GM08714 (cell line): ENCODE results near the gene HIVEP3.

ENCODE experiments used
- H3K4me3 ChIP-seq: fragments of 200-500 bp; sonication (Bioruptor generic); 2 replicates; pipeline ENCODE4 v1.5.1; 2014; ENCODE audit warnings: mild to moderate bottlenecking, low read length, inconsistent platforms
- ZNF274 ChIP-seq: IDR thresholded peaks from 2 replicates; pipeline ENCODE4 v1.6.1; 2012; ENCODE audit warnings: mild to moderate bottlenecking, low read depth, low read length

The HIVEP3 gene

GRCh38 chr1:41620365-41621169, 298.2 kb downstream of the HIVEP3 start:
- H3K4me3 ChIP-seq = no peak overlapping the region
- TF ChIP-seq ZNF274 = no peak

- no peak overlapping the region for H3K4me3 ChIP-seq
These were observed 299.0 kb downstream of the HIVEP3 start for GRCh38 chr1:41619511-41620364.

GRCh38 chr1:41618871-41619270, 299.9 kb downstream of the HIVEP3 start:
- no peak for TF ChIP-seq ZNF274
- H3K4me3 ChIP-seq = no peak overlapping the region

More at GRCh38 chr1:41619511-41620364, 299.0 kb downstream of the HIVEP3 start:
- no peak for TF ChIP-seq ZNF274

GRCh38 chr1:41618066-41618825, 300.5 kb downstream of the HIVEP3 start:
- TF ChIP-seq ZNF274 = no peak
- no peak overlapping the region for H3K4me3 ChIP-seq

- no peak overlapping the region for H3K4me3 ChIP-seq
- TF ChIP-seq ZNF274 = no peak
These were observed 301.4 kb downstream of the HIVEP3 start for GRCh38 chr1:41617336-41617735.

- no peak overlapping the region for H3K4me3 ChIP-seq
- no peak for TF ChIP-seq ZNF274
These were observed 302.2 kb downstream of the HIVEP3 start for GRCh38 chr1:41616563-41616962.

GRCh38 chr1:41615981-41616380, 302.7 kb downstream of the HIVEP3 start:
- no peak overlapping the region for H3K4me3 ChIP-seq
- TF ChIP-seq ZNF274 = no peak

GRCh38 chr1:41615316-41615715, 303.4 kb downstream of the HIVEP3 start:
- TF ChIP-seq ZNF274 = no peak
- no peak overlapping the region for H3K4me3 ChIP-seq

- no peak overlapping the region for H3K4me3 ChIP-seq
- TF ChIP-seq ZNF274 = no peak
These were observed 303.9 kb downstream of the HIVEP3 start for GRCh38 chr1:41614818-41615217.

- H3K4me3 ChIP-seq = no peak overlapping the region
- no peak for TF ChIP-seq ZNF274
These were observed 304.8 kb downstream of the HIVEP3 start for GRCh38 chr1:41613689-41614574.

GRCh38 chr1:41612953-41613352, 305.8 kb downstream of the HIVEP3 start:
- H3K4me3 ChIP-seq = no peak overlapping the region
- TF ChIP-seq ZNF274 = no peak

- H3K4me3 ChIP-seq = no peak overlapping the region
- TF ChIP-seq ZNF274 = no peak
These were observed 306.7 kb downstream of the HIVEP3 start for GRCh38 chr1:41611932-41612450.

- TF ChIP-seq ZNF274 = no peak
- H3K4me3 ChIP-seq = no peak overlapping the region
These were observed 307.4 kb downstream of the HIVEP3 start for GRCh38 chr1:41611068-41611931.
